ENCODE results near the gene ITGAD.

The ITGAD gene

GRCh38 chr16:31365131-31365865 is 27.8 kb upstream of the ITGAD start:
- DNase-seq (ENCODE audit: low read depth, low spot score), result no peak

GRCh38 chr16:31367853-31368252 is 25.3 kb upstream of the ITGAD start:
- no peak for DNase-seq (ENCODE audit: low read depth, low spot score)

- DNase-seq (ENCODE audit: low read depth, low spot score), result no peak
These were observed 22.1 kb upstream of the ITGAD start for GRCh38 chr16:31371008-31371407.

GRCh38 chr16:31371619-31372484 is 21.3 kb upstream of the ITGAD start:
- no peak for DNase-seq (ENCODE audit: low read depth, low spot score)

- no peak for DNase-seq (ENCODE audit: low read depth, low spot score)
These were observed 19.9 kb upstream of the ITGAD start for GRCh38 chr16:31373235-31373634.

GRCh38 chr16:31375231-31375630 is 17.9 kb upstream of the ITGAD start:
- DNase-seq (ENCODE audit: low read depth, low spot score), result no peak

GRCh38 chr16:31376705-31377104 is 16.4 kb upstream of the ITGAD start:
- no peak for DNase-seq (ENCODE audit: low read depth, low spot score)

- DNase-seq (ENCODE audit: low read depth, low spot score), result no peak
These were observed 15.8 kb upstream of the ITGAD start for GRCh38 chr16:31377210-31377903.

GRCh38 chr16:31380201-31380600 is 12.9 kb upstream of the ITGAD start:
- no peak for DNase-seq (ENCODE audit: low read depth, low spot score)

- peak; percentile 6 for DNase-seq (ENCODE audit: low read depth, low spot score)
These were observed 10.5 kb upstream of the ITGAD start for GRCh38 chr16:31382485-31383161.

- DNase-seq (ENCODE audit: low read depth, low spot score), result no peak
These were observed 7.5 kb upstream of the ITGAD start for GRCh38 chr16:31385680-31386079.

- no peak for DNase-seq (ENCODE audit: low read depth, low spot score)
These were observed 6.8 kb upstream of the ITGAD start for GRCh38 chr16:31386157-31386984.

GRCh38 chr16:31388535-31388934 is 4.6 kb upstream of the ITGAD start:
- DNase-seq (ENCODE audit: low read depth, low spot score), result no peak

- DNase-seq (ENCODE audit: low read depth, low spot score), result no peak
These were observed 2.6 kb upstream of the ITGAD start for GRCh38 chr16:31390504-31391041.

GRCh38 chr16:31395647-31396046 is 2.5 kb downstream of the ITGAD start:
- DNase-seq (ENCODE audit: low read depth, low spot score), result no peak

GRCh38 chr16:31397096-31397660 is 4.0 kb downstream of the ITGAD start:
- DNase-seq (ENCODE audit: low read depth, low spot score), result no peak

GRCh38 chr16:31397701-31398100 is 4.6 kb downstream of the ITGAD start:
- no peak for DNase-seq (ENCODE audit: low read depth, low spot score)

GRCh38 chr16:31400191-31400590 is 7.1 kb downstream of the ITGAD start:
- no peak for DNase-seq (ENCODE audit: low read depth, low spot score)

- DNase-seq (ENCODE audit: low read depth, low spot score), result no peak
These were observed 8.3 kb downstream of the ITGAD start for GRCh38 chr16:31401436-31401835.

GRCh38 chr16:31402687-31403086 is 9.6 kb downstream of the ITGAD start:
- DNase-seq (ENCODE audit: low read depth, low spot score), result no peak
